HepG2 (cell line): ENCODE data around the gene ZNF670. TPM values are rescaled to one million over a fixed set of nuclear protein-coding genes. Genes with fewer than 3 reads are reported as not detected.

Experiments used
- BCL6 ChIP-seq: IDR thresholded peaks from 2 replicates; pipeline ENCODE4 v1.6.1; 2016; ENCODE audit warnings: missing genetic modification reagents, missing compliant biosample characterization
- IRX3 ChIP-seq: sonication (generic); formaldehyde crosslinking; IDR thresholded peaks from 2 replicates; pipeline ENCODE4 v1.8.1; 2023; ENCODE audit warnings: mild to moderate bottlenecking, low read depth, missing genetic modification reagents, borderline replicate concordance
- KLF16 ChIP-seq, 2 experiments: sonication (generic) in 1 of 2; formaldehyde crosslinking in 1 of 2; IDR thresholded peaks; 2 replicates each; pipeline versions ENCODE4 v1.6.1 to v1.8.0; 2016 to 2023; ENCODE audit warnings: missing genetic modification reagents in 2 of 2, missing compliant biosample characterization in 1 of 2
- MEF2D ChIP-seq: sonication (generic); formaldehyde crosslinking; IDR thresholded peaks from 2 replicates; pipeline ENCODE4 v1.5.1; 2020; ENCODE audit warnings: mild to moderate bottlenecking, missing genetic modification reagents
- NBN ChIP-seq: fragments of 450-650 bp; conservative IDR thresholded peaks from 2 replicates; pipeline ENCODE4 v1.6.1; 2017
- NFYB ChIP-seq: sonication (generic); formaldehyde crosslinking; IDR thresholded peaks from 2 replicates; pipeline ENCODE4 v1.4.0; 2020; ENCODE audit warnings: missing genetic modification reagents
- RARA ChIP-seq: IDR thresholded peaks from 2 replicates; pipeline ENCODE4 v1.6.1; 2016; ENCODE audit warnings: missing genetic modification reagents, missing compliant biosample characterization
- SRF ChIP-seq: IDR thresholded peaks from 2 replicates; pipeline ENCODE4 v1.6.1; 2011; ENCODE audit warnings: mild to moderate bottlenecking, low read depth, low read length, moderate library complexity
- ZNF569 ChIP-seq: sonication (generic); formaldehyde crosslinking; IDR thresholded peaks from 2 replicates; pipeline ENCODE4 v1.5.0; 2020; ENCODE audit warnings: mild to moderate bottlenecking, missing genetic modification reagents, moderate library complexity, borderline replicate concordance
- polyA plus RNA-seq, 8 experiments: library from polyadenylated mRNA; depleted of rRNA in 3 of 8; stranded (reverse) in 7 of 8; unstranded in 1 of 8; fragments of >200 nt; fragmentation: Illumina TruSeq in 4 of 8; extraction: Trizol in 4 of 8; gene quantifications; 2 replicates each; pipeline versions ENCODE4 v1.2.1 to v1.2.3, GENCODE V29; 2011 to 2016; ENCODE audit warnings: low read depth in 4 of 8, missing spikeins in 1 of 8, mixed read lengths in 1 of 8; ENCODE audit not compliant: insufficient read depth in 1 of 8
- total RNA-seq, 5 experiments: library from RNA; depleted of rRNA; stranded (reverse); fragments of >200 nt; fragmentation: Illumina TruSeq; extraction: Trizol; gene quantifications; 2 replicates each; pipeline ENCODE4 v1.2.3, GENCODE V29; 2016; ENCODE audit warnings: low read depth in 1 of 5
- TF ChIP-seq, protein P1 (sequence below), 2 experiments: sonication (generic) in 1 of 2; formaldehyde crosslinking in 1 of 2; IDR thresholded peaks; 2 replicates each; pipeline versions ENCODE4 v1.4.0 to v1.6.1; 2018 to 2020; ENCODE audit warnings: missing genetic modification reagents in 2 of 2, borderline replicate concordance in 1 of 2, low read depth in 1 of 2, mild to moderate bottlenecking in 1 of 2, missing biosample characterization in 1 of 2
- TF ChIP-seq, protein P2 (sequence below): sonication (generic); formaldehyde crosslinking; IDR thresholded peaks from 2 replicates; pipeline ENCODE4 v1.4.0; 2020; ENCODE audit warnings: mild to moderate bottlenecking, missing genetic modification reagents
- TF ChIP-seq, protein P3 (sequence below): IDR thresholded peaks from 2 replicates; pipeline ENCODE4 v1.6.1; 2016; ENCODE audit warnings: low read depth, missing genetic modification reagents, missing compliant biosample characterization
- TF ChIP-seq, protein P4 (sequence below): sonication (generic); formaldehyde crosslinking; IDR thresholded peaks from 2 replicates; pipeline ENCODE4 v1.9.0; 2021; ENCODE audit warnings: missing genetic modification reagents, borderline replicate concordance
- TF ChIP-seq, protein P5 (sequence below): sonication (generic); formaldehyde crosslinking; IDR thresholded peaks from 2 replicates; pipeline ENCODE4 v1.5.0; 2020; ENCODE audit warnings: mild to moderate bottlenecking, missing genetic modification reagents, moderate library complexity
- TF ChIP-seq, protein P6 (sequence below): IDR thresholded peaks from 2 replicates; pipeline ENCODE4 v1.6.1; 2016; ENCODE audit warnings: mild to moderate bottlenecking, missing biosample characterization, missing genetic modification reagents

ZNF670 gene
- total and polyA plus RNA-seq, 2 of the 13 experiments (the other 11 are each of a cell fraction or from before 2014, with no cell fraction given) = 4.2 to 10.9 TPM

DNA sequence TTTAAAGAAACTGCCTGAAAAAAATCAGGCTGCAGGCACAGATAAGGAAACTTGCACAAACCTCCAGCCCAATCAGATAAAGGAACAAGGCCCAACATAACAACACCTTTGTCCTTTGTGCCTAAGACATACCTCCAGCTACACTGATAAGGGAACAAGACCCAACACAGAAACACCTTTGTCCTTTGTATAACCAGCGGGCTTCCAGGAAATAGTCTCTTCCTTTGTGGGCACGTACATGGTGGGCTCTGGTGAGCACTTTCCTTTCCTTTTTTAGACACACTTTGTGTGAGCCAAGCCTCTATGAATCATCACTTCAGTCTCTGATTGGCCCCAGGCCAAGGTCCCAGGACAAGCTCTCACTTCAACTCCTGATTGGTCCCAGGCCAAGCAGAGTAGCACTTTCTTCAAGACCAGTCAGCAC, 23.6 kb downstream of the ZNF670 start (continued):
- TF ChIP-seq, protein P1, sequence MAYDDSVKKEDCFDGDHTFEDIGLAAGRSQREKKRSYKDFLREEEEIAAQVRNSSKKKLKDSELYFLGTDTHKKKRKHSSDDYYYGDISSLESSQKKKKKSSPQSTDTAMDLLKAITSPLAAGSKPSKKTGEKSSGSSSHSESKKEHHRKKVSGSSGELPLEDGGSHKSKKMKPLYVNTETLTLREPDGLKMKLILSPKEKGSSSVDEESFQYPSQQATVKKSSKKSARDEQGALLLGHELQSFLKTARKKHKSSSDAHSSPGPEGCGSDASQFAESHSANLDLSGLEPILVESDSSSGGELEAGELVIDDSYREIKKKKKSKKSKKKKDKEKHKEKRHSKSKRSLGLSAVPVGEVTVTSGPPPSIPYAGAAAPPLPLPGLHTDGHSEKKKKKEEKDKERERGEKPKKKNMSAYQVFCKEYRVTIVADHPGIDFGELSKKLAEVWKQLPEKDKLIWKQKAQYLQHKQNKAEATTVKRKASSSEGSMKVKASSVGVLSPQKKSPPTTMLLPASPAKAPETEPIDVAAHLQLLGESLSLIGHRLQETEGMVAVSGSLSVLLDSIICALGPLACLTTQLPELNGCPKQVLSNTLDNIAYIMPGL (CRISPR knock-in tag; IDR thresholded peaks at IDR 0.05; ENCODE audit: borderline replicate concordance in 1 of 2, low read depth in 1 of 2) = no peak; a peak in 1 of 4 replicates
- TF ChIP-seq RARA = peak; percentile 53
- peak; percentile 38; the same call in 1 of the 2 replicates for TF ChIP-seq MEF2D (CRISPR knock-in tag)
- peak; percentile 64; the same call in 1 of the 2 replicates for TF ChIP-seq SRF
- TF ChIP-seq, protein P2, sequence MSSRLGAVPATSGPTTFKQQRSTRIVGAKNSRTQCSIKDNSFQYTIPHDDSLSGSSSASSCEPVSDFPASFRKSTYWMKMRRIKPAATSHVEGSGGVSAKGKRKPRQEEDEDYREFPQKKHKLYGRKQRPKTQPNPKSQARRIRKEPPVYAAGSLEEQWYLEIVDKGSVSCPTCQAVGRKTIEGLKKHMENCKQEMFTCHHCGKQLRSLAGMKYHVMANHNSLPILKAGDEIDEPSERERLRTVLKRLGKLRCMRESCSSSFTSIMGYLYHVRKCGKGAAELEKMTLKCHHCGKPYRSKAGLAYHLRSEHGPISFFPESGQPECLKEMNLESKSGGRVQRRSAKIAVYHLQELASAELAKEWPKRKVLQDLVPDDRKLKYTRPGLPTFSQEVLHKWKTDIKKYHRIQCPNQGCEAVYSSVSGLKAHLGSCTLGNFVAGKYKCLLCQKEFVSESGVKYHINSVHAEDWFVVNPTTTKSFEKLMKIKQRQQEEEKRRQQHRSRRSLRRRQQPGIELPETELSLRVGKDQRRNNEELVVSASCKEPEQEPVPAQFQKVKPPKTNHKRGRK (CRISPR knock-in tag) = no peak
- TF ChIP-seq BCL6 = peak; percentile 86
- TF ChIP-seq NBN = no peak
- TF ChIP-seq, protein P3, sequence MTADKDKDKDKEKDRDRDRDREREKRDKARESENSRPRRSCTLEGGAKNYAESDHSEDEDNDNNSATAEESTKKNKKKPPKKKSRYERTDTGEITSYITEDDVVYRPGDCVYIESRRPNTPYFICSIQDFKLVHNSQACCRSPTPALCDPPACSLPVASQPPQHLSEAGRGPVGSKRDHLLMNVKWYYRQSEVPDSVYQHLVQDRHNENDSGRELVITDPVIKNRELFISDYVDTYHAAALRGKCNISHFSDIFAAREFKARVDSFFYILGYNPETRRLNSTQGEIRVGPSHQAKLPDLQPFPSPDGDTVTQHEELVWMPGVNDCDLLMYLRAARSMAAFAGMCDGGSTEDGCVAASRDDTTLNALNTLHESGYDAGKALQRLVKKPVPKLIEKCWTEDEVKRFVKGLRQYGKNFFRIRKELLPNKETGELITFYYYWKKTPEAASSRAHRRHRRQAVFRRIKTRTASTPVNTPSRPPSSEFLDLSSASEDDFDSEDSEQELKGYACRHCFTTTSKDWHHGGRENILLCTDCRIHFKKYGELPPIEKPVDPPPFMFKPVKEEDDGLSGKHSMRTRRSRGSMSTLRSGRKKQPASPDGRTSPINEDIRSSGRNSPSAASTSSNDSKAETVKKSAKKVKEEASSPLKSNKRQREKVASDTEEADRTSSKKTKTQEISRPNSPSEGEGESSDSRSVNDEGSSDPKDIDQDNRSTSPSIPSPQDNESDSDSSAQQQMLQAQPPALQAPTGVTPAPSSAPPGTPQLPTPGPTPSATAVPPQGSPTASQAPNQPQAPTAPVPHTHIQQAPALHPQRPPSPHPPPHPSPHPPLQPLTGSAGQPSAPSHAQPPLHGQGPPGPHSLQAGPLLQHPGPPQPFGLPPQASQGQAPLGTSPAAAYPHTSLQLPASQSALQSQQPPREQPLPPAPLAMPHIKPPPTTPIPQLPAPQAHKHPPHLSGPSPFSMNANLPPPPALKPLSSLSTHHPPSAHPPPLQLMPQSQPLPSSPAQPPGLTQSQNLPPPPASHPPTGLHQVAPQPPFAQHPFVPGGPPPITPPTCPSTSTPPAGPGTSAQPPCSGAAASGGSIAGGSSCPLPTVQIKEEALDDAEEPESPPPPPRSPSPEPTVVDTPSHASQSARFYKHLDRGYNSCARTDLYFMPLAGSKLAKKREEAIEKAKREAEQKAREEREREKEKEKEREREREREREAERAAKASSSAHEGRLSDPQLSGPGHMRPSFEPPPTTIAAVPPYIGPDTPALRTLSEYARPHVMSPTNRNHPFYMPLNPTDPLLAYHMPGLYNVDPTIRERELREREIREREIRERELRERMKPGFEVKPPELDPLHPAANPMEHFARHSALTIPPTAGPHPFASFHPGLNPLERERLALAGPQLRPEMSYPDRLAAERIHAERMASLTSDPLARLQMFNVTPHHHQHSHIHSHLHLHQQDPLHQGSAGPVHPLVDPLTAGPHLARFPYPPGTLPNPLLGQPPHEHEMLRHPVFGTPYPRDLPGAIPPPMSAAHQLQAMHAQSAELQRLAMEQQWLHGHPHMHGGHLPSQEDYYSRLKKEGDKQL (CRISPR knock-in tag) = no peak
- TF ChIP-seq, protein P4, sequence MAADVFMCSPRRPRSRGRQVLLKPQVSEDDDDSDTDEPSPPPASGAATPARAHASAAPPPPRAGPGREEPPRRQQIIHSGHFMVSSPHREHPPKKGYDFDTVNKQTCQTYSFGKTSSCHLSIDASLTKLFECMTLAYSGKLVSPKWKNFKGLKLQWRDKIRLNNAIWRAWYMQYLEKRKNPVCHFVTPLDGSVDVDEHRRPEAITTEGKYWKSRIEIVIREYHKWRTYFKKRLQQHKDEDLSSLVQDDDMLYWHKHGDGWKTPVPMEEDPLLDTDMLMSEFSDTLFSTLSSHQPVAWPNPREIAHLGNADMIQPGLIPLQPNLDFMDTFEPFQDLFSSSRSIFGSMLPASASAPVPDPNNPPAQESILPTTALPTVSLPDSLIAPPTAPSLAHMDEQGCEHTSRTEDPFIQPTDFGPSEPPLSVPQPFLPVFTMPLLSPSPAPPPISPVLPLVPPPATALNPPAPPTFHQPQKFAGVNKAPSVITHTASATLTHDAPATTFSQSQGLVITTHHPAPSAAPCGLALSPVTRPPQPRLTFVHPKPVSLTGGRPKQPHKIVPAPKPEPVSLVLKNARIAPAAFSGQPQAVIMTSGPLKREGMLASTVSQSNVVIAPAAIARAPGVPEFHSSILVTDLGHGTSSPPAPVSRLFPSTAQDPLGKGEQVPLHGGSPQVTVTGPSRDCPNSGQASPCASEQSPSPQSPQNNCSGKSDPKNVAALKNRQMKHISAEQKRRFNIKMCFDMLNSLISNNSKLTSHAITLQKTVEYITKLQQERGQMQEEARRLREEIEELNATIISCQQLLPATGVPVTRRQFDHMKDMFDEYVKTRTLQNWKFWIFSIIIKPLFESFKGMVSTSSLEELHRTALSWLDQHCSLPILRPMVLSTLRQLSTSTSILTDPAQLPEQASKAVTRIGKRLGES = no peak
- peak; percentile 31; the same call in 1 of the 2 replicates for TF ChIP-seq NFYB (CRISPR knock-in tag)
- no peak for TF ChIP-seq IRX3 (CRISPR knock-in tag)
- TF ChIP-seq, protein P5, sequence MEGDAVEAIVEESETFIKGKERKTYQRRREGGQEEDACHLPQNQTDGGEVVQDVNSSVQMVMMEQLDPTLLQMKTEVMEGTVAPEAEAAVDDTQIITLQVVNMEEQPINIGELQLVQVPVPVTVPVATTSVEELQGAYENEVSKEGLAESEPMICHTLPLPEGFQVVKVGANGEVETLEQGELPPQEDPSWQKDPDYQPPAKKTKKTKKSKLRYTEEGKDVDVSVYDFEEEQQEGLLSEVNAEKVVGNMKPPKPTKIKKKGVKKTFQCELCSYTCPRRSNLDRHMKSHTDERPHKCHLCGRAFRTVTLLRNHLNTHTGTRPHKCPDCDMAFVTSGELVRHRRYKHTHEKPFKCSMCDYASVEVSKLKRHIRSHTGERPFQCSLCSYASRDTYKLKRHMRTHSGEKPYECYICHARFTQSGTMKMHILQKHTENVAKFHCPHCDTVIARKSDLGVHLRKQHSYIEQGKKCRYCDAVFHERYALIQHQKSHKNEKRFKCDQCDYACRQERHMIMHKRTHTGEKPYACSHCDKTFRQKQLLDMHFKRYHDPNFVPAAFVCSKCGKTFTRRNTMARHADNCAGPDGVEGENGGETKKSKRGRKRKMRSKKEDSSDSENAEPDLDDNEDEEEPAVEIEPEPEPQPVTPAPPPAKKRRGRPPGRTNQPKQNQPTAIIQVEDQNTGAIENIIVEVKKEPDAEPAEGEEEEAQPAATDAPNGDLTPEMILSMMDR = no peak
- no peak for TF ChIP-seq ZNF569
- TF ChIP-seq, protein P6, sequence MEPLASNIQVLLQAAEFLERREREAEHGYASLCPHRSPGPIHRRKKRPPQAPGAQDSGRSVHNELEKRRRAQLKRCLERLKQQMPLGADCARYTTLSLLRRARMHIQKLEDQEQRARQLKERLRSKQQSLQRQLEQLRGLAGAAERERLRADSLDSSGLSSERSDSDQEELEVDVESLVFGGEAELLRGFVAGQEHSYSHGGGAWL = no peak
- TF ChIP-seq KLF16 (CRISPR knock-in tag; IDR thresholded peaks at IDR 0.05) = no peak
